ENCODE results near the gene PAXIP1. TPM values are rescaled to one million over a fixed set of nuclear protein-coding genes. Genes with fewer than 3 reads are reported as not detected.
"Not testable (repeated sequence)": the region's sequence is repeated elsewhere in the genome, so short reads cannot be mapped to it uniquely, and the experiment has no call there.

PAXIP1 gene
- total RNA-seq, 1 experiment from 2014 or later, result 32.6 TPM

DNA sequence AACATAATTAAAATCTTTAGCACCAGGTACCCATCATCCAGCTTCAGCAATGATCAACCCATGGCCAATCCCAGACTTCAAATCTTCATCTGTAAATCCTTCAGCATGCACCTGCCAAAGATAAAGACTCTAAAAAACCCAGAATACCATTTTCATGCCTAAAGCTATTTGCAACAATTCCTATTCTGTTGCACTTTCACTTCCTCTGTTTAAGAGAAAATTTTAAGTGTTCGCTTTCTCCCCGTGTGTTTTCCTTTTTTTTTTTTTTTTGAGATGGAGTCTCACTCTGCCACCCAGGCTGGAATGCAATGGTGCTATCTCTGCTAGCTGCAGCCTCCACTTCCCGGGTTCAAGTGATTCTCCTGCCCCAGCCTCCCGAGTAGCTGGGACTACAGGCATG, 35.4 kb upstream of the PAXIP1 start:
- no peak for DNase-seq
- H3K4me1 ChIP-seq (ENCODE audit: insufficient read depth, low read length), result no peaks in the 10 kb centered on the region
- no peak overlapping the region for H3K14ac ChIP-seq (ENCODE audit: insufficient read depth, low read length)
- no peak overlapping the region for H3K4me3 Mint-ChIP-seq
- peaks cover 0 to 5% (median 0%) of the 10 kb centered on the region in 3 experiments; a peak in 2 of 7 replicates for H3K36me3 Mint-ChIP-seq (ENCODE audit: insufficient read depth in 1 of 3, low read depth in 3 of 3)
- no peak overlapping the region for H3K18ac ChIP-seq (ENCODE audit: insufficient read length, low read depth, low read length)
- no peak overlapping the region for H4K5ac ChIP-seq (ENCODE audit: insufficient read length, low read depth, low read length)
- H3K27me3 ChIP-seq (ENCODE audit: insufficient read depth, low read length), result no peaks in the 10 kb centered on the region
- no peak overlapping the region for H3K4ac ChIP-seq (ENCODE audit: low read depth, low read length)
- TF ChIP-seq, protein P1, sequence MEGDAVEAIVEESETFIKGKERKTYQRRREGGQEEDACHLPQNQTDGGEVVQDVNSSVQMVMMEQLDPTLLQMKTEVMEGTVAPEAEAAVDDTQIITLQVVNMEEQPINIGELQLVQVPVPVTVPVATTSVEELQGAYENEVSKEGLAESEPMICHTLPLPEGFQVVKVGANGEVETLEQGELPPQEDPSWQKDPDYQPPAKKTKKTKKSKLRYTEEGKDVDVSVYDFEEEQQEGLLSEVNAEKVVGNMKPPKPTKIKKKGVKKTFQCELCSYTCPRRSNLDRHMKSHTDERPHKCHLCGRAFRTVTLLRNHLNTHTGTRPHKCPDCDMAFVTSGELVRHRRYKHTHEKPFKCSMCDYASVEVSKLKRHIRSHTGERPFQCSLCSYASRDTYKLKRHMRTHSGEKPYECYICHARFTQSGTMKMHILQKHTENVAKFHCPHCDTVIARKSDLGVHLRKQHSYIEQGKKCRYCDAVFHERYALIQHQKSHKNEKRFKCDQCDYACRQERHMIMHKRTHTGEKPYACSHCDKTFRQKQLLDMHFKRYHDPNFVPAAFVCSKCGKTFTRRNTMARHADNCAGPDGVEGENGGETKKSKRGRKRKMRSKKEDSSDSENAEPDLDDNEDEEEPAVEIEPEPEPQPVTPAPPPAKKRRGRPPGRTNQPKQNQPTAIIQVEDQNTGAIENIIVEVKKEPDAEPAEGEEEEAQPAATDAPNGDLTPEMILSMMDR (conservative IDR thresholded peaks at IDR 0.05), result no peak
- H3K4me2 ChIP-seq (ENCODE audit: insufficient read depth, insufficient read length, low read length), result no peak overlapping the region
- H4K20me1 ChIP-seq (ENCODE audit: control insufficient read depth, insufficient read depth, insufficient read length), result no peaks in the 10 kb centered on the region
- no peak overlapping the region for H3K9ac ChIP-seq (ENCODE audit: extremely low read depth, insufficient read length, low read length)
- no CpG with 5 or more reads among the region's 4 CpGs for WGBS (ENCODE audit: extremely low coverage, insufficient read length, low lambda C conversion rate)
- peaks cover 0 to 7% of the 10 kb centered on the region in 2 experiments; a peak in 2 of 5 replicates for H3K9me3 Mint-ChIP-seq
- H3K27ac ChIP-seq (ENCODE audit: insufficient read length, low read depth, low read length), result no peak overlapping the region
- no peaks in the 10 kb centered on the region for H3K79me2 ChIP-seq (ENCODE audit: insufficient read depth, low read length)
- no peak overlapping the region for H2AK5ac ChIP-seq (ENCODE audit: insufficient read length, low read length)
- H2BK20ac ChIP-seq (ENCODE audit: low read depth, low read length, poor library complexity, severe bottlenecking), result no peak overlapping the region
- no peak overlapping the region for H2AFZ ChIP-seq (ENCODE audit: low read length)
- no peak overlapping the region for H2BK12ac ChIP-seq (ENCODE audit: insufficient read length, low read depth, low read length)
- H3K27me3 Mint-ChIP-seq (ENCODE audit: low read depth), result no peaks in the 10 kb centered on the region; the same call in 1 of the 2 replicates
- H4K91ac ChIP-seq (ENCODE audit: insufficient read length, low read depth, low read length), result no peak overlapping the region
- no peaks in the 10 kb centered on the region for H3K79me1 ChIP-seq (ENCODE audit: insufficient read depth, low read depth, low read length, poor library complexity, severe bottlenecking)
- H2BK15ac ChIP-seq (ENCODE audit: low read depth, low read length), result no peak overlapping the region
- peaks cover 5 to 8% of the 10 kb centered on the region in 2 experiments for H3K4me1 Mint-ChIP-seq
- H3K23me2 ChIP-seq (ENCODE audit: insufficient read length, low read depth, low read length, poor library complexity, severe bottlenecking), result no peaks in the 10 kb centered on the region
- no peaks in the 10 kb centered on the region for H3K9me3 ChIP-seq (ENCODE audit: control insufficient read depth, low read depth, low read length)
- H3K27ac Mint-ChIP-seq, result no peak overlapping the region
- no peak overlapping the region for H4K8ac ChIP-seq (replicated peaks; ENCODE audit: insufficient read length, low read depth, low read length)
- H2BK120ac ChIP-seq (ENCODE audit: low read depth, low read length, poor library complexity, severe bottlenecking), result no peak overlapping the region
- H2BK5ac ChIP-seq (ENCODE audit: insufficient read length, low read length), result no peak overlapping the region
- no peak overlapping the region for H3K56ac ChIP-seq (ENCODE audit: insufficient read length, low read depth, low read length)
- H3K23ac ChIP-seq (ENCODE audit: insufficient read length, low read depth, low read length), result no peak overlapping the region
- no peak overlapping the region for H3T11ph ChIP-seq (ENCODE audit: low read length)

DNA sequence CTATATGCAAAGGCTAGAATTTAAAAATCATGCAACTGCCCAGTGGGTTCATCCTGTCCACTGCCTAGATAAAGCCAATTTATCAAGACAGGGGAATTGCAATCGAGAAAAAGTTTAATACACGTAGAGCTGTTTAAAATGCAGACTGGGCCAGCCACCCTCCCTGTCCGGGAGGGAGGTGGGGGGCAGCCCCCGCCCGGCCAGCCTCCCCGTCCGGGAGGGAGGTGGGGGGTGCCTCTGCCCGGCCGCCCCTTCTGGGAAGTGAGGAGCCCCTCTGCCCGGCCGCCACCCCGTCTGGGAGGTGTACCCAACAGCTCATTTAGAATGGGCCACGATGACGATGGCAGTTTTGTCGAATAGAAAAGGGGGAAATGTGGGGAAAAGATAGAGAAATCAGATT, 31.6 kb upstream of the PAXIP1 start:
- H4K8ac ChIP-seq (replicated peaks; ENCODE audit: insufficient read length, low read depth, low read length); H3K27ac ChIP-seq (ENCODE audit: insufficient read length, low read depth, low read length); H3K9me3 ChIP-seq (ENCODE audit: control insufficient read depth, low read depth, low read length); H3K4ac ChIP-seq (ENCODE audit: low read depth, low read length); H3K14ac ChIP-seq (ENCODE audit: insufficient read depth, low read length); H3K9ac ChIP-seq (ENCODE audit: extremely low read depth, insufficient read length, low read length); H2BK15ac ChIP-seq (ENCODE audit: low read depth, low read length); H3K4me2 ChIP-seq (ENCODE audit: insufficient read depth, insufficient read length, low read length); H3K79me2 ChIP-seq (ENCODE audit: insufficient read depth, low read length); DNase-seq; H3K18ac ChIP-seq (ENCODE audit: insufficient read length, low read depth, low read length); H3K27me3 ChIP-seq (ENCODE audit: insufficient read depth, low read length); H3K23me2 ChIP-seq (ENCODE audit: insufficient read length, low read depth, low read length, poor library complexity, severe bottlenecking); H3K4me1 Mint-ChIP-seq; H2BK20ac ChIP-seq (ENCODE audit: low read depth, low read length, poor library complexity, severe bottlenecking); H4K91ac ChIP-seq (ENCODE audit: insufficient read length, low read depth, low read length); H3K27ac Mint-ChIP-seq; H2AFZ ChIP-seq (ENCODE audit: low read length); H3K27me3 Mint-ChIP-seq (ENCODE audit: low read depth); H2BK5ac ChIP-seq (ENCODE audit: insufficient read length, low read length); H2BK12ac ChIP-seq (ENCODE audit: insufficient read length, low read depth, low read length); H4K5ac ChIP-seq (ENCODE audit: insufficient read length, low read depth, low read length); H2AK5ac ChIP-seq (ENCODE audit: insufficient read length, low read length); H4K20me1 ChIP-seq (ENCODE audit: control insufficient read depth, insufficient read depth, insufficient read length); H3K4me3 Mint-ChIP-seq; H3K23ac ChIP-seq (ENCODE audit: insufficient read length, low read depth, low read length); H3K79me1 ChIP-seq (ENCODE audit: insufficient read depth, low read depth, low read length, poor library complexity, severe bottlenecking); H2BK120ac ChIP-seq (ENCODE audit: low read depth, low read length, poor library complexity, severe bottlenecking); H3K56ac ChIP-seq (ENCODE audit: insufficient read length, low read depth, low read length); H3K36me3 Mint-ChIP-seq (ENCODE audit: insufficient read depth in 1 of 3, low read depth in 3 of 3); H3K4me1 ChIP-seq (ENCODE audit: insufficient read depth, low read length); H3T11ph ChIP-seq (ENCODE audit: low read length): not testable (repeated sequence)
- no CpG with 5 or more reads among the region's 15 CpGs for WGBS (ENCODE audit: extremely low coverage, insufficient read length, low lambda C conversion rate)
- H3K9me3 Mint-ChIP-seq, result peaks cover 0 to 12% of the 10 kb centered on the region in 2 experiments; a peak in 4 of 5 replicates
